ENCODE measurements around the gene TOX2. TPM values are rescaled to one million over a fixed set of nuclear protein-coding genes. Genes with fewer than 3 reads are reported as not detected.

TOX2 gene
- total and polyA plus RNA-seq, 10 donors = 1.1 to 6.4 (median 5.0) TPM

DNA sequence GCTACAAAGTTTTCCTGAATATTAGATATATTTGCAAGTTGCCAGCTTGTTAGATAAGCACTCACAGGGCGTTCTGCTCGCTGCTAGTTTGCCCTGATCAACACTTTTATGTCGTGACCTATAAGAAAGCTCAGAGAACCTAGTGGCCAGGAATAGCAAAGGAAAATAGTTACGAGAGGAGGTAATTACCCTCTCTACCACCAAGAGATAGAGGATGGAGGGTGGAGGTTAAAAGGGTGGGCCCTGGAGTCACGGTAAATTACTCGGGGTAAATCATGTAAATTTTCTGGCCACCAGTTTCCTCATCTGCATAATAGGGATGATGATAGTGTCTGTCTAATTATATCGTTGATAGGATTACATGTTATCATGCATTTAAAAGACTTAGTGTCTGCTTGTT, 185.2 kb downstream of the TOX2 start:
- intact Hi-C loops (cut with DNase I; ENCODE audit: low total_unique reads) = no loop called here
- Histone ChIP-seq H3K27me3 (replicated peaks in 1 of 7) (peaks cover 0 to 34% (median 5%) of the 10 kb centered on the region in 7 donors), H3K36me3 (no peaks in the 10 kb centered on the region), H3K4me3 (no peak overlapping the region), H3K9me3 (peaks cover 0 to 20% (median 16%) of the 10 kb centered on the region in 8 donors), H3K27ac (no peak overlapping the region), H3K4me1 (no peaks in the 10 kb centered on the region)
- TF ChIP-seq POLR2A (IDR thresholded peaks at IDR 0.05) (no peak), POLR2AphosphoS5 (IDR thresholded peaks at IDR 0.05) (no peak)
- TF ChIP-seq, protein P1, sequence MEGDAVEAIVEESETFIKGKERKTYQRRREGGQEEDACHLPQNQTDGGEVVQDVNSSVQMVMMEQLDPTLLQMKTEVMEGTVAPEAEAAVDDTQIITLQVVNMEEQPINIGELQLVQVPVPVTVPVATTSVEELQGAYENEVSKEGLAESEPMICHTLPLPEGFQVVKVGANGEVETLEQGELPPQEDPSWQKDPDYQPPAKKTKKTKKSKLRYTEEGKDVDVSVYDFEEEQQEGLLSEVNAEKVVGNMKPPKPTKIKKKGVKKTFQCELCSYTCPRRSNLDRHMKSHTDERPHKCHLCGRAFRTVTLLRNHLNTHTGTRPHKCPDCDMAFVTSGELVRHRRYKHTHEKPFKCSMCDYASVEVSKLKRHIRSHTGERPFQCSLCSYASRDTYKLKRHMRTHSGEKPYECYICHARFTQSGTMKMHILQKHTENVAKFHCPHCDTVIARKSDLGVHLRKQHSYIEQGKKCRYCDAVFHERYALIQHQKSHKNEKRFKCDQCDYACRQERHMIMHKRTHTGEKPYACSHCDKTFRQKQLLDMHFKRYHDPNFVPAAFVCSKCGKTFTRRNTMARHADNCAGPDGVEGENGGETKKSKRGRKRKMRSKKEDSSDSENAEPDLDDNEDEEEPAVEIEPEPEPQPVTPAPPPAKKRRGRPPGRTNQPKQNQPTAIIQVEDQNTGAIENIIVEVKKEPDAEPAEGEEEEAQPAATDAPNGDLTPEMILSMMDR (IDR thresholded peaks at IDR 0.05 in 8 of 11, conservative IDR thresholded peaks at IDR 0.05 in 3 of 11) = no peak
- 59 to 83% (median 74%) methylated on average over 7 of the region's 7 CpGs for WGBS, 5 donors
- DNase-seq = peak; percentile 1

GRCh38 chr20:44102582-44102981, 187.9 kb downstream of the TOX2 start:
- peaks cover 0 to 40% (median 5%) of the 10 kb centered on the region in 7 donors for H3K27me3 ChIP-seq (replicated peaks in 1 of 7)
- H3K4me3 ChIP-seq = no peak overlapping the region
- no peak for DNase-seq
- WGBS, 5 donors = 88 to 97% (median 94%) methylated on average over 1 of the region's 1 CpG
- H3K4me1 ChIP-seq = no peaks in the 10 kb centered on the region
- intact Hi-C loops (cut with DNase I; ENCODE audit: low total_unique reads) = no loop called here
- no peak for TF ChIP-seq POLR2A (IDR thresholded peaks at IDR 0.05)
- TF ChIP-seq, protein P1 (IDR thresholded peaks at IDR 0.05 in 8 of 11, conservative IDR thresholded peaks at IDR 0.05 in 3 of 11) = no peak
- no peak for TF ChIP-seq POLR2AphosphoS5 (IDR thresholded peaks at IDR 0.05)
- no peaks in the 10 kb centered on the region for H3K36me3 ChIP-seq
- H3K9me3 ChIP-seq = peaks cover 0 to 28% (median 18%) of the 10 kb centered on the region in 8 donors
- H3K27ac ChIP-seq = no peak overlapping the region

- Histone ChIP-seq H3K27ac (no peak overlapping the region), H3K9me3 (peaks cover 0 to 43% (median 30%) of the 10 kb centered on the region in 8 donors), H3K4me1 (no peaks in the 10 kb centered on the region), H3K27me3 (replicated peaks in 1 of 7) (peaks cover 0 to 47% (median 5%) of the 10 kb centered on the region in 7 donors), H3K4me3 (no peak overlapping the region), H3K36me3 (no peaks in the 10 kb centered on the region)
- intact Hi-C loops (cut with DNase I; ENCODE audit: low total_unique reads) = no loop called here
- TF ChIP-seq, protein P1 (IDR thresholded peaks at IDR 0.05 in 8 of 11, conservative IDR thresholded peaks at IDR 0.05 in 3 of 11) = no peak
- DNase-seq = no peak
- 48 to 72% (median 69%) methylated on average over 7 of the region's 7 CpGs for WGBS, 5 donors
These were observed 190.3 kb downstream of the TOX2 start for GRCh38 chr20:44104798-44105517.

GRCh38 chr20:44106615-44107014, 192.0 kb downstream of the TOX2 start:
- Histone ChIP-seq H3K4me3 (no peak overlapping the region), H3K27ac (no peak overlapping the region), H3K4me1 (no peaks in the 10 kb centered on the region), H3K36me3 (no peaks in the 10 kb centered on the region), H3K27me3 (replicated peaks in 1 of 7) (peaks cover 0 to 47% (median 5%) of the 10 kb centered on the region in 7 donors), H3K9me3 (peaks cover 0 to 43% (median 29%) of the 10 kb centered on the region in 8 donors)
- WGBS, 5 donors = 70 to 85% (median 79%) methylated on average over 5 of the region's 5 CpGs
- no peak for DNase-seq
- intact Hi-C loops (cut with DNase I; ENCODE audit: low total_unique reads) = no loop called here
- no peak for TF ChIP-seq POLR2AphosphoS5 (IDR thresholded peaks at IDR 0.05)
- TF ChIP-seq, protein P1 (IDR thresholded peaks at IDR 0.05 in 8 of 11, conservative IDR thresholded peaks at IDR 0.05 in 3 of 11) = no peak
- no peak for TF ChIP-seq POLR2A (IDR thresholded peaks at IDR 0.05)
